Thyroid gland (tissue), 4 donors: ENCODE data around the gene FKBP10.

Source experiments
- CTCF ChIP-seq, 6 experiments: fragments of 200-600 bp in 3 of 6; fragments of 450-650 bp in 3 of 6; sonication (generic) in 3 of 6; IDR thresholded peaks; one replicate each; pipeline ENCODE4 v1.5.1; 2016 to 2019; ENCODE audit warnings: antibody characterized with exemption in 6 of 6, mild to moderate bottlenecking in 2 of 6, inconsistent platforms in 1 of 6, moderate library complexity in 1 of 6
- POLR2A ChIP-seq, 2 donors: fragments of 450-650 bp; IDR thresholded peaks; one replicate each; pipeline ENCODE4 v1.6.1; 2017; ENCODE audit warnings: antibody characterized with exemption in 2 of 2, mild to moderate bottlenecking in 2 of 2, moderate library complexity in 1 of 2

- TF ChIP-seq CTCF (IDR thresholded peaks at IDR 0.05) (no peak), POLR2A (IDR thresholded peaks at IDR 0.05) (no peak)
Measured at GRCh38 chr17:41823141-41823524, 10.3 kb downstream of the FKBP10 start.
